ENCODE results near the gene RPS3A.

- TF ChIP-seq EZH2phosphoT487 (conservative IDR thresholded peaks at IDR 0.05; ENCODE audit: low read length) (no peak), CTCF (IDR thresholded peaks at IDR 0.05; ENCODE audit: insufficient read depth, low read length, poor library complexity, severe bottlenecking) (no peak)
Observed at GRCh38 chr4:151152028-151152427, 52.6 kb downstream of the RPS3A start.
